ENCODE measurements around the gene TMEM129. TPM values are rescaled to one million over a fixed set of nuclear protein-coding genes. Genes with fewer than 3 reads are reported as not detected.
A peak's percentile ranks its signal among the peaks of the same experiment; 100 is the strongest.
"Not testable (repeated sequence)": the region's sequence is repeated elsewhere in the genome, so short reads cannot be mapped to it uniquely, and the experiment has no call there.

Gene TMEM129
- total RNA-seq, 3 donors from 2014 or later: 43.7 to 57.0 (median 55.6) TPM

DNA sequence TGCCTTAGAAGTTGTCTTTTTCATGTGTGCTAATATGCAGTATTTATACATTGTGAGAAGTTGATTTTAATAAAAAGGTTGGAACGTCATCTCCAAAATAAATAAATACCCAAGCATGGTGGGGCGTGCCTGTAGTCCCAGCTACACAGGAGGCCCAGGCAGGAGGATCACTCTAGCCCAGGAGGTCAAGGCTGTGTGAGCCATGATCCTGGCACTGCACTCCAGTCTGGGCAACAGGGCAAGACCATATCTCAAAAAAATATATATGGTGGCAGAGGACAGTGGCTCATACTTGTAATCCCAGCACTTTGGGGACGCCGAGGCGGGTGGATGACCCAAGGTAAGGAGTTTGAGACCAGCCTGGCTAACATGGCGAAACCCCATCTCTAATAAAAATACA is 15.4 kb downstream of the TMEM129 start:
- intact Hi-C loops (cut with DNase I, micrococcal nuclease): no loop called here
- Histone ChIP-seq H3K4me3 (no peak overlapping the region), H3K36me3 (ENCODE audit: low read depth) (peaks cover 6% of the 10 kb centered on the region), H3K9me3 (no peaks in the 10 kb centered on the region), H3K4me1 (ENCODE audit: low read depth) (peaks cover 10% of the 10 kb centered on the region)
- DNase-seq: no peak
- ATAC-seq: no peak
- TF ChIP-seq, protein P1, sequence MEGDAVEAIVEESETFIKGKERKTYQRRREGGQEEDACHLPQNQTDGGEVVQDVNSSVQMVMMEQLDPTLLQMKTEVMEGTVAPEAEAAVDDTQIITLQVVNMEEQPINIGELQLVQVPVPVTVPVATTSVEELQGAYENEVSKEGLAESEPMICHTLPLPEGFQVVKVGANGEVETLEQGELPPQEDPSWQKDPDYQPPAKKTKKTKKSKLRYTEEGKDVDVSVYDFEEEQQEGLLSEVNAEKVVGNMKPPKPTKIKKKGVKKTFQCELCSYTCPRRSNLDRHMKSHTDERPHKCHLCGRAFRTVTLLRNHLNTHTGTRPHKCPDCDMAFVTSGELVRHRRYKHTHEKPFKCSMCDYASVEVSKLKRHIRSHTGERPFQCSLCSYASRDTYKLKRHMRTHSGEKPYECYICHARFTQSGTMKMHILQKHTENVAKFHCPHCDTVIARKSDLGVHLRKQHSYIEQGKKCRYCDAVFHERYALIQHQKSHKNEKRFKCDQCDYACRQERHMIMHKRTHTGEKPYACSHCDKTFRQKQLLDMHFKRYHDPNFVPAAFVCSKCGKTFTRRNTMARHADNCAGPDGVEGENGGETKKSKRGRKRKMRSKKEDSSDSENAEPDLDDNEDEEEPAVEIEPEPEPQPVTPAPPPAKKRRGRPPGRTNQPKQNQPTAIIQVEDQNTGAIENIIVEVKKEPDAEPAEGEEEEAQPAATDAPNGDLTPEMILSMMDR (IDR thresholded peaks at IDR 0.05): no peak

DNA sequence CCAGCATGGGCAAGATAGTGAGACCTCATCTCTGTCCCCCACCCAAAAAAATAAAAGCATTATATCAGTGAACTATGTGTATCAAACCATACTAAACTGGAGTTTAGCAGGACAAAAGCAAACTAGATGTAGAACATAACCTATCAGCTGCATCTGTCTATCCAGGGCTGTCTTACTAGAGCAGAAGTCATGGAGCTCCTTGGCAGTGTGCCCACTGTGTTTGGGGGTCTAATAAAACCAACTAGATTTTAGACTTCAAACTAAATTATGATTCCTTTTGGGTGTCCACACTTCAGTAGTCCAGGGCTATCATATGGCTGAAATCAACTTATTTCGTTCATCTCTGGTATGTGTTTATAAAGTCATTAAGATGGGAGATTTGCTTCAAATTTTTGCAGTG is 17.3 kb downstream of the TMEM129 start:
- no peak for DNase-seq
- Histone ChIP-seq H3K36me3 (ENCODE audit: low read depth) (peaks cover 6% of the 10 kb centered on the region), H3K4me3 (no peak overlapping the region), H3K9me3 (no peaks in the 10 kb centered on the region), H3K4me1 (ENCODE audit: low read depth) (no peaks in the 10 kb centered on the region)
- intact Hi-C loops (cut with DNase I, micrococcal nuclease): no loop called here
- TF ChIP-seq, protein P1 (IDR thresholded peaks at IDR 0.05): no peak
- ATAC-seq: no peak

DNA sequence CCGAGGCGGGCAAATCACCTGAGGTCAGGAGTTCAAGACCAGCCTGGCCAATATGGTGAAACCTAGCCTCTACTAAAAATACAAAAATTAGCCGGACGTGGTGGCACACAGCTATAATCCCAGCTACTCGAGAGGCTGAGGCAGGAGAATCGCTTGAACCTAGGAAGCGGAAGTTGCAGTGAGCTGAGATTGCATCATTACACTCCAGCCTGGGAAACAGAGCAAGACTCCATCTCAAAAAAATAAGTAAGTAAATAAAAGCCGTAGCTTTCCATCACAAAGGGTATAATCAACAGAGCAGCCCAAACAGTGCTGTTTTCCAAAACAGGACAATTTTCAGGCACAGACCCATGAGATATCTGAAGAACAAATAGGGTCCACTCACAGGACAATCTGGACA is 19.5 kb downstream of the TMEM129 start:
- DNase-seq; H3K4me1 ChIP-seq (ENCODE audit: low read depth); H3K9me3 ChIP-seq; intact Hi-C loops (cut with DNase I, micrococcal nuclease); H3K36me3 ChIP-seq (ENCODE audit: low read depth); H3K4me3 ChIP-seq; ATAC-seq: not testable (repeated sequence)

DNA sequence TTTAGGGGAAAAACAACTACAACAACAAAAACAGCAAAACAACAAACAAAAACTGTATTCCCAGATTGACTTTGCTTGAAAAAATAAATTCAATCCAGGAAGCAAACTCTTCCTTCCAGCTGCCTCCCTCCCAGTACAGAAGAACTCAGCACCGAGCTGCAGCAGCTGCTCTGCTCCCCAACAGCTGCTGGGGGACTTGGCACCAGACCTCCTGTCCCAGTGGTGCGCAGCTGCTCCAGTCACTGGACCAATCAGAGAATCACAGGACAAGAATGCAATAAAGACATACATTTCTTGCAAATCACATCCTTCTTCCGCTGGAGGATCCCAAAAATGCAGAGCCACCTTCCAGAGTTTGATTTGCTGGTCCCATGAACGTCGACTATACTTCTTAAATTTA is 25.2 kb downstream of the TMEM129 start:
- H3K4me1 ChIP-seq (ENCODE audit: low read depth): no peaks in the 10 kb centered on the region
- DNase-seq (no peak), ATAC-seq (no peak)
- TF ChIP-seq, protein P1 (IDR thresholded peaks at IDR 0.05): no peak
- no peak overlapping the region for H3K4me3 ChIP-seq
- intact Hi-C loops (cut with DNase I, micrococcal nuclease): no loop called here
- H3K9me3 ChIP-seq: no peaks in the 10 kb centered on the region
- no peaks in the 10 kb centered on the region for H3K36me3 ChIP-seq (ENCODE audit: low read depth)

DNA sequence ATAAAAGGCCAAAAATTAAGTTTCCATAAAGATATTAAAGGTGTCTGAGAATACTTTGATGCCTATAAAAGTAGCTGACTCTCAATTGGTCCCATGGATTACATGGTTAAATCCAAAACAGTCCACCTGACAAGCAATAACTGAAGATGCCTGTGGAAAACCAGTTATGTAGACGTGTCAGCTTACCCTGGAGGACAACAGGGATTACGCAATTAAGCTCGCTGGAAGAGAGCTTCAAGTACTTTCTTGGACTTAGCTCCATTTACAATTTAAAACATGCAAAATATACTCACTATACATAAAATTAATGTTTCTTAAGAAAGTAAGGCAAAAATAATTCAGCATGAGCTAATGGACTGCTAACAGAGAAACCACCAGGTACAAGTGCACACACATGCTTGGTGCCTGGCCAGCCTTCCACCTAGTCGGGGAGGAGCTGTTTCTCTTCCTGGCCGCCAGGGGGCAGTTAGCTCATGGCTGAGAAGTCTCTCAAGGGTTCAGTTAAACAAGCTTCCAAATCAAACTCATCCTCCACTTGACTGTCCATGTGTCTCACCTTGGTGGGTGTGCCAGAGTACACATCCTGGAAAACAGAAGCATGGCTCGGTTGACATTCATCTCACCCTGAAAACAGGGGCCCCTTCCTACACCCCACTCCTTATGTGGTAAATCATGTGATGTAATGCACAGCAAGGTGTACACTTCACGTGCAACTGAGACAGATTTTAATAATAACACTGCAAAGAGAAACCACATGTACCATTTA is 27.8 kb downstream of the TMEM129 start:
- H3K9me3 ChIP-seq: no peaks in the 10 kb centered on the region
- H3K4me1 ChIP-seq (ENCODE audit: low read depth): no peaks in the 10 kb centered on the region
- DNase-seq: peak; percentile 67 to 80 (median 79)
- H3K36me3 ChIP-seq (ENCODE audit: low read depth): no peaks in the 10 kb centered on the region
- peak; percentile 98 for ATAC-seq
- TF ChIP-seq, protein P1 (IDR thresholded peaks at IDR 0.05): peak; percentile 94
- no peak overlapping the region for H3K4me3 ChIP-seq
- intact Hi-C loops (cut with DNase I, micrococcal nuclease): loop anchor here in 1 of 2 donors (2.0 kb wide), 1 partner anchor 33 kb away; no protein-coding TSS in a partner anchor

DNA sequence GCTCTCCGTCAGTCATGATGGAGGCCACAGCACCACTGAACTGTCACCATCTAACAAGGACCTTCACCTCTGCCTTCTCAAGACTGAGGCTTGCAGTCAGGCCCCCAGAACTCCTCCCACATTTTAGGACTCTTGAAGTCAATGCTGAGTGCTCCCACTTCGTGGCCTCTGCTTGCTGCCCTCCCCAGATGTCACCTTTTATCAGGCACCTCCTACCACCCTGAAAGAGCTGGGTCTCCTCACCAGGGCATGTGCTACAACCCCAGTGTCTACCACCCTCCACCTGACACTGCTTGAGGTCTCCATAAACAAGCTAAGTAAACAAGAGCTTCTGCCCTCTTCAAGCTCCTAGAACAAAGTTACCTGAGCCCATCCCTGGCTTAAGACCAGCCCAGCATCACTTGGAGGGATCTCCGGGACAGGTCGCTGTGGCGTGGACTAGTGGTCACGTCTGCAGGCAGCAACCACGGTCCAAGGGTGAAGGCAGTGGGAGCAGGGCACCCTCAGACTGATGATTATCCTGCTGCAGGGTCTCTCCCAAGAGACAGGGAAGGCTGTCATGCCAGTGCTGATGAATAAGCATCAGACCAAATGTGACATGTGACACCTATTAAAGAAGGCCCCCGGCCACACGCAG is 29.3 kb downstream of the TMEM129 start:
- DNase-seq (no peak), ATAC-seq (no peak)
- Histone ChIP-seq H3K4me3 (no peak overlapping the region), H3K9me3 (no peaks in the 10 kb centered on the region), H3K36me3 (ENCODE audit: low read depth) (no peaks in the 10 kb centered on the region), H3K4me1 (ENCODE audit: low read depth) (no peaks in the 10 kb centered on the region)
- TF ChIP-seq, protein P1 (IDR thresholded peaks at IDR 0.05): no peak
- intact Hi-C loops (cut with DNase I, micrococcal nuclease): loop anchor here in 1 of 2 donors (2.0 kb wide), 1 partner anchor 35 kb away; no protein-coding TSS in a partner anchor
